Loucy (cell line): Measurements from ENCODE around the gene LPP.

Experiments
- H2AFZ ChIP-seq: fragments of 200-600 bp; sonication (generic); 2 replicates; pipeline ENCODE4 v1.6.0; 2016; ENCODE audit warnings: antibody characterized with exemption, mild to moderate bottlenecking, low read length, moderate library complexity
- H3F3A ChIP-seq: fragments of 200-600 bp; 2 replicates; pipeline ENCODE4 v1.6.0; 2016; ENCODE audit warnings: antibody characterized with exemption, low read depth, mild to moderate bottlenecking
- H3K27me3 ChIP-seq: fragments of 200-600 bp; sonication (generic); 2 replicates; pipeline ENCODE4 v1.6.1; 2014; ENCODE audit warnings: low read length, mild to moderate bottlenecking; ENCODE audit not compliant: insufficient read depth, poor library complexity, severe bottlenecking
- H3K36me3 ChIP-seq: fragments of 200-600 bp; sonication (generic); 2 replicates; pipeline ENCODE4 v1.6.1; 2016; ENCODE audit warnings: low read length; ENCODE audit not compliant: insufficient read depth
- H3K4me1 ChIP-seq: fragments of 200-600 bp; sonication (generic); 2 replicates; pipeline ENCODE4 v1.5.1; 2014; ENCODE audit warnings: low read length, mild to moderate bottlenecking; ENCODE audit not compliant: insufficient read depth, poor library complexity, severe bottlenecking
- H3K4me2 ChIP-seq: fragments of 200-600 bp; sonication (generic); 2 replicates; pipeline ENCODE4 v1.6.0; 2014; ENCODE audit warnings: antibody characterized with exemption, low read length, low read depth, mild to moderate bottlenecking; ENCODE audit not compliant: poor library complexity, severe bottlenecking
- H3K4me3 ChIP-seq: fragments of 200-600 bp; sonication (generic); 2 replicates; pipeline ENCODE4 v1.5.1; 2014; ENCODE audit warnings: low read length, mild to moderate bottlenecking, mixed read lengths; ENCODE audit not compliant: poor library complexity, severe bottlenecking
- H3K79me2 ChIP-seq: fragments of 200-600 bp; sonication (generic); 2 replicates; pipeline ENCODE4 v1.6.1; 2014; ENCODE audit warnings: low read length; ENCODE audit not compliant: insufficient read depth
- H3K9ac ChIP-seq: fragments of 200-600 bp; sonication (generic); 2 replicates; pipeline ENCODE4 v1.6.0; 2014; ENCODE audit warnings: mild to moderate bottlenecking, low read depth, low read length, moderate library complexity; ENCODE audit not compliant: poor library complexity, severe bottlenecking
- H3K9me2 ChIP-seq: fragments of 200-600 bp; sonication (generic); replicated peaks from 2 replicates; pipeline ENCODE4 v1.6.1; 2016; ENCODE audit warnings: low read depth, low read length, mixed read lengths
- H3K9me3 ChIP-seq: fragments of 200-600 bp; sonication (generic); 2 replicates; pipeline ENCODE4 v1.6.1; 2014; ENCODE audit warnings: mild to moderate bottlenecking, antibody characterized with exemption, low read length, low read depth; ENCODE audit not compliant: insufficient read depth
- H4K20me1 ChIP-seq: fragments of 200-600 bp; sonication (generic); 2 replicates; pipeline ENCODE4 v1.6.0; 2014; ENCODE audit warnings: antibody characterized with exemption, low read length, mild to moderate bottlenecking; ENCODE audit not compliant: insufficient read depth, poor library complexity, severe bottlenecking
- EZH2phosphoT487 ChIP-seq: fragments of 200-600 bp; IDR thresholded peaks from 2 replicates; pipeline ENCODE4 v1.6.1; 2018; ENCODE audit warnings: antibody characterized with exemption, mild to moderate bottlenecking, moderate library complexity, borderline replicate concordance
- TF ChIP-seq, protein P1 (sequence below): fragments of 200-600 bp; sonication (generic); conservative IDR thresholded peaks from 2 replicates; pipeline ENCODE4 v1.5.1; 2014; ENCODE audit warnings: mild to moderate bottlenecking, antibody characterized with exemption, low read length

The LPP gene

GRCh38 chr3:188125076-188125475 lies 28.9 kb upstream of the LPP start:
- Histone ChIP-seq H3K36me3 (no peaks in the 10 kb centered on the region), H3K9me3 (no peaks in the 10 kb centered on the region), H3K4me2 (no peak overlapping the region), H2AFZ (no peak overlapping the region), H3K9ac (no peak overlapping the region), H3K9me2 (no peaks in the 10 kb centered on the region), H3K4me3 (no peak overlapping the region), H3K4me1 (peaks cover 9% of the 10 kb centered on the region), H3F3A (no peaks in the 10 kb centered on the region), H3K27me3 (no peaks in the 10 kb centered on the region), H4K20me1 (no peaks in the 10 kb centered on the region), H3K79me2 (no peaks in the 10 kb centered on the region)
- no peak for TF ChIP-seq EZH2phosphoT487
- TF ChIP-seq, protein P1, sequence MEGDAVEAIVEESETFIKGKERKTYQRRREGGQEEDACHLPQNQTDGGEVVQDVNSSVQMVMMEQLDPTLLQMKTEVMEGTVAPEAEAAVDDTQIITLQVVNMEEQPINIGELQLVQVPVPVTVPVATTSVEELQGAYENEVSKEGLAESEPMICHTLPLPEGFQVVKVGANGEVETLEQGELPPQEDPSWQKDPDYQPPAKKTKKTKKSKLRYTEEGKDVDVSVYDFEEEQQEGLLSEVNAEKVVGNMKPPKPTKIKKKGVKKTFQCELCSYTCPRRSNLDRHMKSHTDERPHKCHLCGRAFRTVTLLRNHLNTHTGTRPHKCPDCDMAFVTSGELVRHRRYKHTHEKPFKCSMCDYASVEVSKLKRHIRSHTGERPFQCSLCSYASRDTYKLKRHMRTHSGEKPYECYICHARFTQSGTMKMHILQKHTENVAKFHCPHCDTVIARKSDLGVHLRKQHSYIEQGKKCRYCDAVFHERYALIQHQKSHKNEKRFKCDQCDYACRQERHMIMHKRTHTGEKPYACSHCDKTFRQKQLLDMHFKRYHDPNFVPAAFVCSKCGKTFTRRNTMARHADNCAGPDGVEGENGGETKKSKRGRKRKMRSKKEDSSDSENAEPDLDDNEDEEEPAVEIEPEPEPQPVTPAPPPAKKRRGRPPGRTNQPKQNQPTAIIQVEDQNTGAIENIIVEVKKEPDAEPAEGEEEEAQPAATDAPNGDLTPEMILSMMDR: no peak

- no peaks in the 10 kb centered on the region for H3K9me2 ChIP-seq
- H3K36me3 ChIP-seq: no peaks in the 10 kb centered on the region
- no peaks in the 10 kb centered on the region for H4K20me1 ChIP-seq
- H2AFZ ChIP-seq: no peak overlapping the region
- H3K4me2 ChIP-seq: no peak overlapping the region
- H3K79me2 ChIP-seq: no peaks in the 10 kb centered on the region
- H3K9me3 ChIP-seq: no peaks in the 10 kb centered on the region
- peaks cover 9% of the 10 kb centered on the region for H3K4me1 ChIP-seq
- no peak for TF ChIP-seq EZH2phosphoT487
- TF ChIP-seq, protein P1: no peak
- H3K9ac ChIP-seq: no peak overlapping the region
- H3K4me3 ChIP-seq: no peak overlapping the region
- H3F3A ChIP-seq: no peaks in the 10 kb centered on the region
- no peaks in the 10 kb centered on the region for H3K27me3 ChIP-seq
Observed at GRCh38 chr3:188126276-188126675, 27.7 kb upstream of the LPP start.

- peaks cover 9% of the 10 kb centered on the region for H3K4me1 ChIP-seq
- H3K4me3 ChIP-seq: no peak overlapping the region
- no peaks in the 10 kb centered on the region for H3K9me3 ChIP-seq
- no peaks in the 10 kb centered on the region for H3F3A ChIP-seq
- H4K20me1 ChIP-seq: no peaks in the 10 kb centered on the region
- H2AFZ ChIP-seq: no peak overlapping the region
- H3K36me3 ChIP-seq: no peaks in the 10 kb centered on the region
- no peaks in the 10 kb centered on the region for H3K27me3 ChIP-seq
- H3K9ac ChIP-seq: no peak overlapping the region
- H3K79me2 ChIP-seq: no peaks in the 10 kb centered on the region
- TF ChIP-seq, protein P1: no peak
- H3K4me2 ChIP-seq: no peak overlapping the region
- no peaks in the 10 kb centered on the region for H3K9me2 ChIP-seq
Observed at GRCh38 chr3:188126934-188127333, 27.0 kb upstream of the LPP start.
